Measurements from ENCODE around the gene TUBB2B.
"Not testable (repeated sequence)": the region's sequence is repeated elsewhere in the genome, so short reads cannot be mapped to it uniquely, and the experiment has no call there.

TUBB2B gene

DNA sequence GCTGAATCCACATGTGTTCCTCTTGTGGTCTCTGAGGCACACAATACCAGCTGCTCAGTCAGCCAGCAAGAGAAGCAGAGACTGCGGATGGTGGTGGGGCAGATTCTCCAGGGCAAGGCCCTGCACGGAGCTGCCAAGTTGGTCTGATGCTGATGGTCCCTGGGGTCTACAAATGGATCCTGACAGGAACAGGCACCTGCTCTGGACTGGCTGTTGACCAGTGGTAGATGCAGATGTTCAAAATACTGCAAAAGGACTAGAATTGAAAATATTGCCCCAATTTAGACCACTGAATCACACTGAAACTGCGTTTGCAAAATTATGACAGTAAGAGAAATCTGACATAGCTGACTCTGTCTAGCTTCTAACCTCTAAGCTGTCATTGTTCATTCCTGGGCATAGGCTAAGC, 40.5 kb downstream of the TUBB2B start:
- no peak for TF ChIP-seq CTCF (IDR thresholded peaks at IDR 0.05; ENCODE audit: extremely low read depth, insufficient read depth, missing control alignments)
- DNase-seq (ENCODE audit: low spot score) = no peak
- in situ Hi-C loops (cut with MboI; ENCODE audit: low pct_unique_long_range_greater_than_20kb, low sequenced_read_pairs, unreplicated experiment) = no loop called here

- no peak for TF ChIP-seq CTCF (IDR thresholded peaks at IDR 0.05; ENCODE audit: extremely low read depth, insufficient read depth, missing control alignments)
- no peak for DNase-seq (ENCODE audit: low spot score)
- in situ Hi-C loops (cut with MboI; ENCODE audit: low pct_unique_long_range_greater_than_20kb, low sequenced_read_pairs, unreplicated experiment) = no loop called here
Measured at GRCh38 chr6:3183066-3183465, 44.4 kb downstream of the TUBB2B start.

GRCh38 chr6:3181105-3181504, 46.3 kb downstream of the TUBB2B start:
- DNase-seq (ENCODE audit: low spot score) = no peak
- TF ChIP-seq CTCF (IDR thresholded peaks at IDR 0.05; ENCODE audit: extremely low read depth, insufficient read depth, missing control alignments) = no peak
- in situ Hi-C loops (cut with MboI; ENCODE audit: low pct_unique_long_range_greater_than_20kb, low sequenced_read_pairs, unreplicated experiment) = no loop called here

DNA sequence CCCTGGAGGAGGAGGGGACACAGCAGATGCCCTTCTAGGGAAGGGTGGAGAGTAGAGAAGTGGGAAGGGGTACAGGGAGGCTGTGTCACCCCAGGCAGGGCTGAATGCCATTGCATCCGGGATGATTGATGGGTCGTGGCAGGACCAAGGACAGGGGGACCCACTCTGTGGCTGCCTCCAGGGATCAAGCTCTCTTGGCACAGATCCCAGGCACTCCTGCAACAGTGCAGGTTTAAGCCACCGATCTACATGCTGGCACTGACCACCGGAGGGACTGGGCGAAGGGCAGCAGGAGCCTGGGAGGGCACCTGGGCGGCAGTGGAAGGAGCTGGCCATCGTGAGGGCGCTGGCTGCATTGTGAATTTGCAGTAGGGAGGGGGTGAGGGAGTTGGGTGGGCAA, 47.5 kb downstream of the TUBB2B start:
- DNase-seq (ENCODE audit: low spot score) = not testable (repeated sequence)

DNA sequence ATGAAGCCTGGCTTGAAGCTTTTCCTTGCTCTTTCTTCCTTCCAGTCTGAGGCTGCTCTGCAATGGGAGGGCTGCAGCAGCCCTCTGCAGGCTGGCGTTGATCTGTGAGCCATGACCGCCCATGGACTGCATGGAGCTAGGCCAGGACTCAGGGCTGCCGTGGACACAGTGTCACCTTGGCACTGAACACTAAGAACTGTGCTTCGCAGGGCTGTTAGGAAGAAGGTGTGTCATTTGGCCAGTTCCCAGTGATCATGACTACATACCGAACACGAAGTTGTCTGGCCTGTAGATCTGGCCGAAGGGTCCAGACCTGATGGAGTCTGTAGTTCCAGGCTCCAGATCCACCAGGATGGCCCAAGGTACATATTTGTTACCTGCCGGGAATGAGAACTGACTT, 48.8 kb downstream of the TUBB2B start:
- DNase-seq (ENCODE audit: low spot score); in situ Hi-C loops (cut with MboI; ENCODE audit: low pct_unique_long_range_greater_than_20kb, low sequenced_read_pairs, unreplicated experiment): not testable (repeated sequence)

More for the DNA sequence above, 47.5 kb downstream of the TUBB2B start:
- in situ Hi-C loops (cut with MboI; ENCODE audit: low pct_unique_long_range_greater_than_20kb, low sequenced_read_pairs, unreplicated experiment) = not testable (repeated sequence)

DNA sequence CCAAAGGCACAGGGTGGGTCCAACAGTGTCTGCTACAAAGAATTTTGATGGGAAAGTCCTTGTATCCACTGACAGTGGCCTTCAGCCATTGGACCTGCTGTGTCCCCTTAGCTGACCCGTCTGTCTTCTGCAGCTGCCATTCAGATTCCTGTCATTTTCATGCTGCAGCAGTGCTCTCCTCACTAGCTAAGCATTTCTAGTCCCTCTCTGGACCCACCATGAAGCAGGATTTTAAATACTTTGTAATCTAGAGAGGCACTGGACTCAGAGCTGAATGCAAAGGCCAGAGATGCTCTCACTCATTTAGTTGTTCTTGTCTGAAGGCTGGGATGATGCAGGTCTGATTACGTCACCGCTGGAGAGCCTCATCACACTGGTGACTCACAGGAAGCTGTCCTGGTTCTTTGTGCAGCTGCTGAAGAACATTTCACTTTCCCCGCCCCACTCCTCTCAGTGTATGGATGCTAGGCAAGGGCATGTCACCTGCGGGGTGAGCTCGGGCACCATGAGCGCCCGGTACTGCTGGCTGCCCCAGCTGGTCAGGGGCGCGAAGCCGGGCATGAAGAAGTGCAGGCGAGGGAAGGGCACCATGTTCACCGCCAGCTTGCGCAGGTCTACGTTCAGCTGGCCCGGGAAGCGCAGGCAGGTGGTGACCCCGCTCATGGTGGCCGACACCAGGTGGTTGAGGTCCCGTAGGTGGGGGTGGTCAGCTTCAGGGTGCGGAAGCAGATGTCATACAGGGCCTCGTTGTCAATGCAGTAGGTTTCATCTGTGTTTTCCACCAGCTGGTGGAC, 50.7 kb downstream of the TUBB2B start:
- in situ Hi-C loops (cut with MboI; ENCODE audit: low pct_unique_long_range_greater_than_20kb, low sequenced_read_pairs, unreplicated experiment) = no loop called here
- DNase-seq (ENCODE audit: low spot score) = no peak
- TF ChIP-seq CTCF (IDR thresholded peaks at IDR 0.05; ENCODE audit: extremely low read depth, insufficient read depth, missing control alignments) = no peak

GRCh38 chr6:3175715-3176402, 51.6 kb downstream of the TUBB2B start:
- no peak for DNase-seq (ENCODE audit: low spot score)
- in situ Hi-C loops (cut with MboI; ENCODE audit: low pct_unique_long_range_greater_than_20kb, low sequenced_read_pairs, unreplicated experiment) = no loop called here
- TF ChIP-seq CTCF (IDR thresholded peaks at IDR 0.05; ENCODE audit: extremely low read depth, insufficient read depth, missing control alignments) = no peak
